NCI-H2196 (cell line): ENCODE results near the gene ANKLE2.

Experiments
- DNase-seq: peaks from one replicate; lab custom pipeline; 2025; ENCODE audit not compliant: unreplicated experiment; lab: John Stamatoyannopoulos, UW

ANKLE2 gene

DNA sequence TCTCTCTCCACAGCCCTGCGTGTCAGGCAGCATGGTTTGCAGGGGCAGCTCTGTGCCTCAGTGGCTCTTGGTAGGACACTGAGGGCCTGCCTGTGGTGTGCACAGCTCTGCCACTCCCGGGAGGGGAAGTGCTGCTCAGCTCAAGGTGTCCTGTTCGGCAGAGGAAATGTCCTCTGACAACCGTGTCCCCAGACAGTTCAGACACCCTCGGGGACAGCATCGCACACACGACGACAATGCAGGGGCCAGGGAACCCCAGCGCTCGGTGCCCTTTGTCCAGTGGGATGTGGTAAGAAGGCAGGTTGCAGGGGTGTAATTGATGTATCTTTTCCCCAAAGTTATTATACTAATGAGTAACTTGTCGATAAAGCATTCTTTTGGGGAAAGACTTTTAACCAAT, 14.2 kb downstream of the ANKLE2 start:
- no peak for DNase-seq

DNA sequence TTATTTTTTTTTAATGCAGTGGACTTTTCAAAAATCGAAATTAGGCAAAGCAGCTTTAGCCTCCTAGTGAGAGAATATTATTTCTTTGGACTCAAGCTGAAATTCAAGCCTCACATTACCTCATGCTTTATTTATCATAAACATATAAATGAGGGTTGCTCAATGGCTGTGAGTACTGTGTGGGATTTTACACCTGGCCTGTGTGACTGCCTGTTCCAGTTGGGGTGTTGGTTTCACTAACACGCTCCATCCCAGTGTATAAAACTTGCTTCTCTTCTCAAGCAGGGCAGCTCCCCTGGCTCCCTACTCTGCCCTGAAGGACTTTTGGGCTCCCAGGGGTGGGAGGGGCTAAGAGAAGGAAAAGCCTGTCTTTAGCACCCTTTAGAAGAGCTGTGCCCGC, 15.0 kb downstream of the ANKLE2 start:
- peak; percentile 50 for DNase-seq

DNA sequence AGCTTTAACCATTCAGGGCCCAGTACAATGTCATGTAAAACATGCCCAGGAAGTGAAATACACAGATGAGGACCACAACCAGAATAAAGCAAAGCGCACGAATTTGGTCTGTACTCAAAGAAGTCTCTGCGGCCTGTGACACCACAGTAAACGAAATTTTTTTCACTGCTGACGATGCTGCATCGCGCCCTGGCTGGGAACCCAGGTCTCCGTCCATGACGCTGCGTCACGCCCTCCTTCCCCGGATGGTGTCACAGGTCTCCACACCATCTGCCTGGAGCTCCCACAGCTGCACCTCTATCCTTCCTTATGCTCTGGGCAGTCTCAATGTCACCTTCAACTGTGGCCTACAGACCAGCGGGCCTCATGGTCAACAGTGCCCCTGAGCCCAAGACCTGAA, 17.8 kb downstream of the ANKLE2 start:
- DNase-seq = no peak

DNA sequence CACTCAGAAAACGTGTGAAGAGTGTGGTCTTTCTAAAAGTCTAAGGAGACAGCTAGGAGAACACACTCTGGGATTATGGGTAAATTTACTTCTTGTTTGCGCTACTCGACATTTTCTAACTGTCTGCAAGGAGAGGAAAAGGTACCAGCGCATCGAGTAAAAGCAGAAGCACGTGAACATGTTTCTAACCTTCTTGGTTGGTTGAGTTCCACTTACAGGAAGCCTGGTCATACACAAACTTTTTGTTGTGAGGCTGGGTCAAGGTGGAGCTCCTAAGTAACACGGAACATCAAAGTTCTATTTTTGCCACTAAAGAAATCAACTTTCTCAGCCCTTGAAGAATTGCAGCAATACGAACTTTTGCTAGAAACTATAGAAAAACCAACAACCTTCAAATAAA, 20.0 kb downstream of the ANKLE2 start:
- DNase-seq = no peak

DNA sequence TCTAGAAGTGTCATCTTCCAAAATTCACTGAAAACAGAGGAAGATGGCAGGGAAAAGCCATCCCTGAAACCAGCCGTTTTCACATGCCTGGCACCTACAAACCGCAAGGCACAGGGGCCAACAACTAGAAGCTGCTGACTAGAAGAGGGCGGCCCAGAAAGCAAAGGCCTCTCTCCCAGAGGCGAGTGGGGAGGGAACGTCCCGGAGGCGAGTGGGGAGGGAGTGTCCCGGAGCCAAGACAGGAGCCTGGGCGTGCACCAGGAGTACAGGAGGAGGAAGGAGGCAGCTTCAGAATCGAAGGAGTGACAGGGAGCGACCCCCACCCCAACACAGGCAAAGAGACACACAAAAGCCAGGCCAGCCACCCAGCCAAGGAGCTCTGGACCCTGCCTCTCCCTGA, 21.0 kb downstream of the ANKLE2 start:
- DNase-seq = no peak

DNA sequence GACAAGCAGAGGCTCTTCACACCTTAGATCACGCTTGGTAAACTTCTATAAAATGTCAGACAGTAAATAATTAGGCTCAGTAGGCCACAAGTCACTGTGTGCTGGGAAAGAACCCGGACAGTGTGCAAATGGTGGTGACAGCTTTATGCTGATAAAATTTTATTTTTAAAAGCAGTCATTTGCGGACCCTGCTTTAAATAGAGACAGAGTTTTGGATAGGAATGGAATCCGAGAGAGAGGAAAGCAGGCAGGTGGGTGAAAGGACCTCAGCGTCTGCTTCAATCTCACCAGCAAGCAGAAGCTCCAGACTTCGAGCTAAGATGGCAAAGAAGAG, 21.4 kb downstream of the ANKLE2 start:
- no peak for DNase-seq

DNA sequence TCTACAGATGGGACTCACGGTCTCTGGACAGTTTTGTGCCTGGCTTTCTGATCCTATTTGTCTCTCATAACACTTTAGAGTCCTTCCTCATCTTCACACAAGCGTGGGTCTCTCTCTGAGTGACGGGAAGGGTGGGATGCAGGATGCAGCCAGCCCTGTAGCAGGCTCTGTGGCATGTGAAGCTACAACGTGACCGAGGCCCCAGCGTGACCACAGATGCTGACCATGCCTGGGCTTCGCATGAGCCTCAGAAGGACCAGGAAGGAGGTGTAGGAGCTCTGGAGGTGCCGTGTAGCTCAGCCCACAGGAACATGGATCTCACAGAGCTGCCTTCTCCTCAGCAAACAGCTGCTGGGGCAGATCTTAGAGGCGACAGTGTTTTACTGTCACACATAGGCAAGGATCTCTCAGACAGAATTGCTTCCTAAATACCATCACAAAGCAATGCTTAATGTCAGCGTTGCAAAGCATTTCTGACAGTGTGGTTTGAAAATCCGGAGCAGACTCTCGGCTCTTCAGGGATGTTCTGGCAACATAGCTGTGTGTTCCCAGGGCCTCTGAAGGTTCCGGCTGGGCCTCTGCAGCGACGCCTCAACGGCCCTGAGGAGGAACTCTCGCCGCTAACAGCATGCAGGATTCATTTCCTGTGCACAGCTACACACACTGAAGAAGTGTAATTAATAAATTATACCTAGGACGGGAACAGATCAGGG, 21.9 kb downstream of the ANKLE2 start:
- no peak for DNase-seq

DNA sequence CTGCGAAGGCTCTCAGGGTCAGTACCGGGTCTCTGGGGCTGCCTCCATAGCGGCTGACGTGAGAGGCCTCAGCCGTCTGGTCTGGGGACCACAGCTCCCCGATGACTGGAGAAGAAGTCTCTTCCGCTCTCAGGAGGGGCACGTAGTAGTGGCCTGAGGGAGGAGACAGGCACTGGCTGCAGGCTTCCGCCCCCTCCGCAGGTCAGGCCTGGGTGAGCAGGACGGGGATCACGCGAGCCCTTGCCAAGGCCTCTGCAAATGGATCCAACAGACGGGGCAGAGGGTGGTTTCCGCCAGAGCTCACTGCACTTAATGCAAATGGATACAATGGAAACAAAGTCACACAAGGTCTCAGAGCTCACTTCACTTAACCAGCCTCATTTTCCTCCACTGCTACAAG, 24.7 kb downstream of the ANKLE2 start:
- no peak for DNase-seq

DNA sequence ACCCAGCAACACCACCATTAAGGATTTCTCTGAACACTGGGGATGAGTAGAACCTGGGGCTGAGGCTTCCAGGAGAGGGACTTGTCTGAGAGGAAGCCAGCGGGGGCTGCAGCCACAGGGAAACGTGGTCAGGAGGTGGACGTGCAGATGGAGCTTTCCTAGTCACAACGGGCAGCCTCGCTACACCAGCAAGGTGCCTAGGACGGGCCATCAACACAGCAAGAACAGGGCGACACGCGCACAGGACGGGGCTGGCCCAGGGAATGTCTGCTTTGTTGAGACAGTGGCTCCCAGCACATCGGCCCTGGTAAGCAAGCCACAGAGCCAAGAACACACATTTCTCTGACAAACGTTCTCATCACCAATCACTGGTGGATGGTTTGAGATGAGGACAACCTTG, 25.3 kb downstream of the ANKLE2 start:
- no peak for DNase-seq

DNA sequence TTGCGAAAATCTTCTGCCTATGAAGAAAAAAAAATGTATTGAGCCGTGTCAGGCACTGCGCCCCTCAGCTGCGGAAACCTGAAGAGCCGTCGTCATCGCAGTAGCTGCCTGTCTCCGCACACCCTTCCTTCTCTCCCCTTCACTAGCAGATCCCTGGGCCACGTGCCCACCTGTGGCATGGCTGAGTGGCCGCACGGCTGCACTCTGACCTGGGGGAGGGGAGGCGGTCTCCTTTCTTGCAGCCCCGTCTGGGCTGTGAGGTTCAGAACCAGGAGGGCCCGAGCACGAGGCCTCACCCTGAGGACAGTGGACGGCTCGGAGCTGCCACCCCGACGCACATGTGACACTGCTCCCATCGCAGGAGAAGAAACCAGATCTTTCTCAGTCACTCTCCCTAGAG, 26.1 kb downstream of the ANKLE2 start:
- DNase-seq = no peak

DNA sequence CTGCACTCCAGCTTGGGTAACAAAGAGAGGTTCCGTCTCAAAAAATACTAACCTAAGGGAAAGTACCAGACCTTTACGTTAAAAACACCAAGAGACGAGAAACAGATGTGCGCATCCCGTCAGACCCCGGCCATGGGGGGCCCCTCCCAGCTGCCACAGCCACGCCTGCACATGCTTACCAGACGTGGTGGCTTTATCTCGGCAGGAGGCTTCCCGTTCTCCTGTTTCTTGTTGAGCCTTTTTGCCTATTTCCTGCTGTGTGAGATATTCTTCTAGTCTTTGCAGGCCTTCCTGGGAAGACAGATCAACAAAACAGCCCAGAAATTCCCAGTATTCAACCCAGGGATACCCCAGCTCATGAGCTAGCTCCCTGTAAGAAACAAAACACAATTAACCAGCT, 27.4 kb downstream of the ANKLE2 start:
- DNase-seq = no peak

DNA sequence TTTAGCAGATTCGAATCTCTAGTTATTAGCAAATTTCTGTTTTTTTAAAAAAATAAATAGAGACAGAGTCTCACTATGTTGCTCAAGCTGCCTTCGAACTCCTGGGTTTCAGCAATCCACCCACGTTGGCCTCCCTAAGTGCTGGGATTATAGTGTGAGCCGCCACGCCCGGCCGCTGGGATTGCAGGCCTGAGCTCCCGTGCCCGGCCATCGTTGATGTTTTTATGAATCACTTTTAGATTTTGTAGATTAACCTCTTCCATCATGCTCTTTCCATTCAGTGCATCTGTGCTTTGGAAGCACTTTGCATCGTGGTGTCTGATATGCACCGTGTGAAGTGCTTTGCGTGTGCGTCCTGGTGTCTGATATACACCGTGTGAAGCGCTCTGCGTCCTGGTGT, 30.1 kb downstream of the ANKLE2 start:
- no peak for DNase-seq

DNA sequence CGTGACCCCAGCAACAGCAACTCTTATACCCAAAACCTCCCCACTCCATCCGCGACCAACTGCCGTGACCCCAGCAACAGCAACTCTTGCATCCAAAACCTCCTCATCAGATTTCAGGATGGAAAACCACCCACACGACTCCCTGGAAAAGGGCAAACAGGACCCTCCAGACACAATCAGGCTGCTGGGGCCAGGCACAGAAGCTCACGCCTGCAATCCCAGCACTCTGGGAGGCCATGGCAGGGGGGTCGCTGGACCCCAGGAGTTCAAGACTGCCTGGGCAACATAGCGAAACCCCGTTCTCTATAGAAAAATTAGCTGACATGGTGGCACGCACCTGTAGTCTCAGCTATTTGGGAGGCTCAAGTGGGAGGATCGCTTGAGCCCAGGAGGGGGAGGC, 31.3 kb downstream of the ANKLE2 start:
- DNase-seq = no peak

DNA sequence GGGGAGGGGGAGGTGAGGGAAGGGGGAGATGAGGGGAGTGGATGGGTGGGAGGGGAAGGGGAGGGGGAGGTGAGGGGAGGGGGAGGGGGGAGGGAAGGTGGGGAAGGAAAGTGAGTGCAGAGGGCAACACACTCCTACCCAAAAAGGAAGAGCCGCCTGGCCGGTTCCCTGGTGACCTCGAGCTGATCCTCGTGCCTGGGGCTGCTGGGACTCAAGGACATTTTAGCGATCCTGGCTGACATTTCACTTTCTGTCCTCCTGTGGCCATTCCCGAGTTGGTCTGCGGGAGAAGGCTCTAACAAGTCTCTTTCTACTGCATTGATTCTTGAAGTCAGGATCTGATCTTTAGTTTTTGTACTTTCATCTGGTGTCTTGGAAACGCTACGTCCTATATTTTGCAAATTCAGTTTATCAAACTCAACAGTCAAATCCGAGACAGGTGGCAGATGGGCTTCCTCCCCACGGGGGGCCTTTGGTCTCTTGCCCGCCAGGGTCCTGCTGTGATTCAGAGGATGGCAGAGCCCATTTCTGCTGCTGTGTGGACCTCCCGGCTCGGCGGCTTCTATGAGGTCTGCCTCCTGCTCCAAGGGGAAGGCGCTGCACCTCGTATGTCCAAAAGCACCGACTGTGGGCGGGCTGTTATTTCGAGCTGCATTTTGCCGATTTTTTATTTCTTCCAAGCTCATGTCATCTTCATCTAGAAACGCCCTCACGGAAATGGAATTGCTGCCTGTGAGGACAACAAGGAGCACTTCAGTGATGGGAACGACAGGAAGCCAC, 31.9 kb downstream of the ANKLE2 start:
- no peak for DNase-seq

DNA sequence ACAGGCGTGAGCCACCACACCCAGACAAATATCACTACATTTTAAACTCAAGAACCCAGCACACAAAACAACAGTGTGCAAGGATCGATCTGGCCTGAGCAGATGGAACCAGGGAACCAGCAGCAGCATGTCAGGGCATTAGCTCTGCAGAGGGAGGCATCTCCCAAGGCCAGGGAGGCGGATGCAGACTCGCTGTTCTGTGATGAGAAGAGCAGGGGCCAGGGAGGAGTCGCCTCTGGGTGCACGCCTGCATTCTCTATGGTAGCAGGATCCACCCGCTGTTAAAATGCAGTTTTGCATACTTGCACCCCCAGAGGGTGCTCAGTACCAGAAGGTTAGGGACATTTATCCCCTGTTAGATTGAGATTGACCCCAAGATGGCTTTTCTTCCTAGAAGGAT, 33.1 kb downstream of the ANKLE2 start:
- no peak for DNase-seq

DNA sequence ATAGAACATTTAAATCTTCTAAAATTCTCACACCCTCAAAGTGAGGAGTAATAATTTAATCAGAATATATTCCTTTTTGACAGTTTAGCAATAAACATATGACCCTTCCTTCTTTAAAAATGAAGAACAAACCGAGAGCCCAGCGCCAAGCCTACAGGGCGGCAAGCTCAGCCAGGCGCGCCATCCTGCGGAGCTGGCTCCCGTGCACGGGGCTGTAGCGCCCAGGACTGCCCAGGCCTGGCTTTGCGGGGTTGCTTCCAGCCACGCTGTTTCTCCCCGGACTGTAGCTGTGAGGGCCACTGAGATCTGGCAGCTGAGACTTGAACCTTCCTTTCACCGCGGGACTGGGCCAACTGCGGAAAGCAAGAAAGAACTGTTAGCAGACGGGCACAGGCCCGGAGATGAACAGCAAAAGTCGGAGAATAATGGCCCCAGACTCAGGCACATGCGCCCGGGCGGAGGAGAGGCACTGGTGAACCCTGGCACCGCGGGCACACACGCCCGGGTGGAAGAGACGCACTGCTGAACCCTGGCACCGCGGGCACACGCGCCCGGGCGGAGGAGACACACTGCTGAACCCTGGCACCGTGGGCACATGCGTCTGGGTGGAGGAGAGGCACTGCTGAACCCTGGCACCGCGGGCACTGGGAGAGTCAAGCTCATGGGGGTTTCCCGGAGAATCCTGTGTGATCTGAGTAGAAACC, 34.4 kb downstream of the ANKLE2 start:
- DNase-seq = no peak

DNA sequence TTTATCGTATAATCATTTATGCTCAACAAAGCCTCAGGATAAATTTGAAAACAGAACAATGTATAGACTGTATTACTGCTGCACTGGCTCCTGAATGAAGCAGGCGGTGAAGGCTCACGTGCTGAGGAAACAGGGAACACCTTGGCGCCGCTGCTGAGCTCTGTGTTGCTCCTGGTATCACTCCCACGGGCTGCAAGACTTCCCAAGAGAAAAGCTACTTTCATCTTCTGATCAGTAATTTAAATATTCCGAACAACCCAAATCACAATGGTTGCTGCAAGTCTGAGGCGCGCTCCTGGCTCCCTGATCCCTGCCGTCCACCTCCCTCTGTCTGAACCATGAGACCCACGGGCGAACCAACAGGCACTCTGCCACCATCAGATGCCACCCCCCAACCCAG, 35.2 kb downstream of the ANKLE2 start:
- DNase-seq = no peak

DNA sequence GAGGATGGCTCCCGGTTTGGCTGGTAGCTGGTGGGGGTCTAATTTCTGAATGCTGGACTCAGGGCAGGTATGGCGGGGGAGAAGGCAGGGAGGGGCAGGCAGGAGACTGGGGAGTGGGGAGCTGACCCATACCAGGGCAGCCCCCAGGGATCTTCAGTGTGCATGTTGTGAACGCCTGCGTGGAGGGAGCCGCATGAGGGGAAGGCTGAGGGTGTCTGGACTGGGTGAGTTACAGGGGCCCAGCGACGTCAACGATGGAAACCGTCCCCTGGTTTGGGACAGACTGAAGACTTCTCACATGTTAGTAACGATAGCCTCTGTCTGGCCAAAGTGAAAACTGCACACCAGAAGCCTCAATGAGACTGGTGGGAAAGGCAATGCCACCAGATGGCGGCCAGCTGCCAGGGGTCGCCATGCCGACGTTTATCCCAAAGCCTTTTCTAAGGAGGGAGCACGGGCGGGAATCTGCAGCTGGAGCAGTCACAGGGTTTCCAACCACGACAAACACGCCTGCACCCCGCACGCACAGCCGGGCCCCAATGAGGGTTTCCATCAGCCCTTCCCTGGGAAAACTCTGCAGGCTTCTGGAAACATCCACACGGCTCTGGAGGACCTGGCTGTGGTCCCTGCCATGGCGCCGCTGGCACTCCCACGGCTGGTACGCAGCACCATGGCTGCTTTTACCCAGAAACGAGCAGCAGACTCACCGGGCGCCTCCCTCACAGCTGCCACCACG, 37.0 kb downstream of the ANKLE2 start:
- DNase-seq = no peak

DNA sequence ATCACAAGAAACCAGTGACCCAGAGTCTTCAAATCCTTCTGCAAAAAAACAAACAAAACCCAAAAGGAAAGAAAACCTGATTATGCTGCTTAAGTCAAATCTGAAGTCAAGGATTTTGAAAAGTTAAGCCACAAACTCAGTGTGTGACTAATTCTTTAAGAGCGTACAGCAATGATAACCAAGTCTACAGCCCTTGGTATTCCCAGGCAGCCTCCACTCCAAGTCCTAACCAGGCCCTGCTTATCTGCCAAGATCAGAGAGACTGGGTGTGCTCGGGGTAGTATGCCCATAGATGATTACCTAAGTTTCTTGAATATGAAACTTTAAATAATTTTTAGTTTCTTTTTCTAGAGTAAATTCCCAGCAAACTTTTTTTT, 37.9 kb downstream of the ANKLE2 start:
- no peak for DNase-seq

DNA sequence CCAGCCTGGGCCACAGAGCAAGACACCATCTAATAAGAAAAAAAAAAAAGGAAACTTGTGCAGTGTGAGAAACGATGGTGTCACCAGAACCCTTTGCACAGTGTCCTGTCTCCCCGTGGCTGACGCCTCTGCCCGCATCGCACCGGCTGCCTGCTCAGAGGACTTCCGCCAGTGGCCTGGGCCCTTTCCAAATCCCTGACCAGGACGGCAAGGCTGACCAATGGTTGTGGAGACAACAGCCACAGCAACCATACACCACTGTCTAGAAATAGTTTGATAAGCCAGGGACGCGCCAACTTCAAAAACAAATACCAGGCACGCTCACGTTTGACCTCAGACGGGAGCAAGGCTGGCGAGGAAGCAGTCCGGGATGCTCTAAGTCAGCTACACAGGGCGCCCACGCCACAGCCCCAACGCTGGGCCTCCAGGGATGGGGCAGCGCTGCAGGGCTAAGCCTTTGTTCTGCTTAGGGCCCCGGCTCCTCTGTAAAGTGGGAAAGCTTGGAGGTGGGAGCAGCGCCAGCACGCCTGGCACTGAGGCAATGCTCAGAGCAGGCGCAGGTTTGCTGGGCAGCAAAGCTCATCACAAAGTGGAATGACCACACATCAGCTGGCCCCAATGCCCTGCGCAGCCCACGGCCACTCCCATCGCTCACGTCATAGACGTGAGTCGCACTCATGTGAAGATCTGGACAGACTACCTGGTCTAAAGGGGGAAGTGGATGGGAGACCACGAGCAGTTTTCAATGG, 38.4 kb downstream of the ANKLE2 start:
- no peak for DNase-seq
